ENCODE results near the gene MAPRE2.

Gene MAPRE2

DNA sequence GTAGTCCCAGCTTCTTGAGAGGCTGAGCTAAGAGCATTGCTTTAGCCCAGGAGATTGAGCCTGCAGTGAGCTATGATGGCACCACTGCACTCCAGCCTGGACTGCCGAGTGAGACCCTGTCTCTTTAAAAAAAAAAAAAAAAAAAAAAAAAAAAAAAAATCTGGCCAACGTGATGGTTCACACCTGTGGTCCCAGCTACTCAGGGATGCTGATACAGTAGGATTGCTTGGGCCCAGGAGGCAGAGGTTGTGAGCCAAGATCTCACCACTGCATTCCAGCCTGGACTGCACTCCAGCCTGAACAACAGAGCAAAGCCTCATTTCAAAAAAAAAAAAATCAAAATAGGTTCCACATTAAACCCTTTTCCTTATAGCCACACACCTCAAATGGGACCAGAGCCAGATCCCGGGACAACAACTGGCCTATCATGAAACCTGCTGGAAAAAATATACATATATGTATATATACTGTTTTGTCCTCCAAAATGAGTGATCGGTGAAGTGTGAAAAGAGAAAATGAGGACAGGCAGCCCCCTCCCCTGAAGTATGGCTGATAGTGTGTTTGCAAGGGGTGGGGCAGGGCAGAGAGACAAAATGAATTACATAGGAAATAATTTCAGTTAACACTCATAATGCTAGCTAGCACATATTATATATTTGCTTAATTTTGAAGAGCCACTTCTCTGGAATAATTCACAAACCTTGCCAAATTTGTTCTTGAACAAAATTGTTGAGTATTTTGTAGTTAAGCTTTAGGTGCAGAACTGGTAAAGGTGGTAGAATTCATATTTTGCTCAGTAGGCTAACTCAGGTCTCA lies 22.9 kb downstream of the MAPRE2 start:
- no peak for DNase-seq

DNA sequence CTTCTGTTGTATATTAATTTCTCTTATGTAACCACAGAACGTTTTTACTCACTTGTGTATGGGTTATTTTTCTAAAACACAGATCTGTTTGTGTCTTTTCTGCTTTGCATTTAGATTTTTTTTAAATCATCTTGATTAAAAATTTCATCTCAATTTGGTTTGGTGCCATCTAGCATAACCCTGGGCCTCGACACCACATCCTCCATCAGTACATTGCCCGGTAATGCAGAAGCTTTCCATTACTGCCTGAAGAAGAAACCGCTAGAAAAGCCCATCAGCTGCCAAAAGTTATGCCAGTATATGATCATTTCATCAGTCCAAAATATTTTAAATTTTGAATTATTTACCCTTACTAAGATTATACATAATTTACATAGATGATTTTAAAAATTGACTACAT lies 26.2 kb downstream of the MAPRE2 start:
- DNase-seq: no peak

DNA sequence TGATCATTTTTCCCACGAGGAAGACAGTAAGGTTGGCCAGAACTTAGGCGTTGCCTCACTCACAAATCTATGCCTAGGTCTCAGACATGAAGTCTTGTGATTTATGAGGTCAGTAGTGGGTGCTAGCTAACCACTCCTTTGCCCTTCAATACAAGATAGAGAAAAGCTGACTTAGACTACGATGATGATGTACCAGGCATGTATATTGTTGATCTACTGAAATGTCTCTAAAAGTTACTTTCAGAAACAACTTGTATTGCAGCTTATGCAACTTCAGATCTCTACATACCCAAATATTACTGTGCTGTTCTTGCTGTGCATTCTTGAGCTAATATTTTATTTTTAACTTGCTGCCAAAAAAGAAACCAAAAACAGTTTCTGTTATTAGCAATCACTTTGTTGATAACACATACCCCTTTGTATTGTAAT lies 30.6 kb downstream of the MAPRE2 start:
- DNase-seq: no peak

GRCh38 chr18:35072616-35073015 lies 31.4 kb downstream of the MAPRE2 start:
- DNase-seq: no peak

- DNase-seq: no peak
These were observed 32.2 kb downstream of the MAPRE2 start for GRCh38 chr18:35073186-35074105.

- DNase-seq: no peak
These were observed 33.4 kb downstream of the MAPRE2 start for GRCh38 chr18:35074581-35074980.

GRCh38 chr18:35075132-35075531 lies 33.9 kb downstream of the MAPRE2 start:
- DNase-seq: no peak

GRCh38 chr18:35076135-35076924 lies 35.1 kb downstream of the MAPRE2 start:
- no peak for DNase-seq

GRCh38 chr18:35077937-35078336 lies 36.7 kb downstream of the MAPRE2 start:
- DNase-seq: no peak

DNA sequence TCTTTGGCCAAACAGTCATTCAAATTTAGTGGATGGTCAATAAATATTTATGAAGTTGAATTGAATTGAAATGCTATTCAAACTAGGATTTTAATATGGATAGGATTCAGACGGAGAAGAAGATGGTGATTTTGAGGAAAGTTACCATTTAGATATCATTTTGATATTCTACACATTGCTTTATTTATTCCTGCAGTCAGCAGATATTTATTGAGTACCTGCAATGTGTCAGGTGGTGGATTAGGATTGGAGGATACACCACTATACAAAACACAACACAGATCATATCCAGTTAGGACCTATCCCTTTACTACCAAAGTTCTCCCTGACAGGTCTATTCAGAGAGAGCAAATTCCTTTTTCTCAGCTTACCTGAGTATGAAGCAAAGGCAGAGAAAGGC lies 38.8 kb downstream of the MAPRE2 start:
- DNase-seq: no peak

DNA sequence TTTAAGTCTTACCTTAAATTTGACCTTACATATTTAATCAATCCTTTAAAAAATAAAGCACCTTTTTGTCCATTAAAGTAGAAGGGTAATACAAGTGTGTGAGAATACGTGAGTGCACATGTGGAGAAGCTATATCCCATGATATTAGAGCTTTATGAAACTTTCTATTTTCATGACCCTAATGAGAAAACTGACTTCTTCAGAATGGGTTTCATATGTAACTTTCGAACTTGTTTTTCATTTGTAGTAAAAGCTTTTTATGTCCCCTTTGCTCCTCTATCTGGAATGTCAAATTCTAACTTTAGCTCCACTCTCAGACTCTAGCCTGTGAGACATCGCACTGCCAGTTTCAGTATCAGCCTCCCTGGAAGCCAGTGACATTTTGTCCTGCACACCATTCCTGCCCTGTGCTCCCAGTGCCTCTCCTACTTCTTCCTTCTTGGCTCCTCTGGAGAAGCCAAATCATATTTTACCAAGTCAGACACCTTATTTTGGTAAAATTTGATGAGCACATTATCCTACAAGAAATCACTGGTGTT lies 42.0 kb downstream of the MAPRE2 start:
- DNase-seq: no peak

DNA sequence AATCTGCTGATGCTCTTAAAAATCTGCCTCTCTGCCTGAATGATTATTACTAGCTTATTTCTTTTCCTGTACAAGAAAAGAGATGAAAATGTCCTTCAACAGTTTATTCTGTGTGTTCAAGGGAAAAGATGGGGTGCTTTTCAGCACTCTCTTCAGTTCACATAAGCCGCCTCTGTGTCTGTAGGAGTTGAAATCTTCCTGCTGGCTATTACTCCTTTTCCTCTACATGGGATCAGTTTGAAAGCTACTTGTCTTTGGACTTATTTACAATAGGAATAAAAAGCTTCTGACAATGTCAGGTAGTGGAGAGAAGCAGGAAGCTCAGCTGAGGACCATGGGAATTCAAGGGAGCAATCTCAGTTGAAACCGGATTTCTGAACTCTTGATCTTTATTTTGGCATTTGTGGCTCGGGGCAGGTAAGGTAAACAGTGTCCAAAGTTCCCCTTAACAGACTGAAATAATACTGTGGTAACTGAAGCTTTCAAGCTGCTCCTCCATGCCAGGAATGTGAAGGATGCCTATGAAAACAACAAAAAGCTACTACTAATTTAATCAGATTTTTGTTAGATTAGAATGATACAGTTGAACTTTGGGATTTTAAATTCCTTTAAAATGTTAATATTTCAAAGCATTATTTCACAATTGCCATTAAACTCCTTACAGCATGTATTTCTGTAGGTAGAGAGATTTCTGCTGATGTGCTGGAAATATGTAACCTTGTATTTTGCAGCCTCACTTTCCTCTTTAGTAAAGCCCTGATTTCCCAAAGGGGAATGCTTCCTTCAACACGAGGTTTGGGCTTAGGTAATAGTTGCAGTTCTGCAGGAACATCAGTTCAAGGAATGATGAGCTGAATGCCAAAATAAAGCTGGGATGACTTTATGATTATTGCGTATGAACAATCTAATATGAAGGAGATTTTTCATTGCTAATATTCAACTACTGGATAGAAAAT lies 43.6 kb downstream of the MAPRE2 start:
- DNase-seq: no peak

- no peak for DNase-seq
These were observed 44.5 kb downstream of the MAPRE2 start for GRCh38 chr18:35085450-35086380.

GRCh38 chr18:35086704-35087103 lies 45.5 kb downstream of the MAPRE2 start:
- DNase-seq: no peak

DNA sequence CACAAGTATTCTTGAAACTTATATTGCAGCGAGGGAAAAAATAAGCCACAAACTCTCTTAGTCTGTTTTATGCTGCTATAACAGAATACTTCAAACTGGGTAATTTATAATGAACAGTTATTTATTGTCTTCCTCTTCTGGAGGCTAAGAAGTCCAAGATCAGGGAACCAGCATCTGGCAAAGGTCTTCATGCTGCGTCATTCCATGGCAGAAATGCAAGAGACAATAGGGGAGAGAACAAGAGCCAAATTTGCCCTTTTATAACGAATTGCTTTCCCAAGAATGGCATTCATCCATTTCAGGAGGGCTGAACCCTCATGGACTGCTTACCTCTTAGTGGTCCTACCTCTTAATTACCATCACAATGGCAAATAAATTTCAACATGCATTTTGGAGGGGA lies 46.5 kb downstream of the MAPRE2 start:
- no peak for DNase-seq

- no peak for DNase-seq
These were observed 47.7 kb downstream of the MAPRE2 start for GRCh38 chr18:35088921-35089320.

DNA sequence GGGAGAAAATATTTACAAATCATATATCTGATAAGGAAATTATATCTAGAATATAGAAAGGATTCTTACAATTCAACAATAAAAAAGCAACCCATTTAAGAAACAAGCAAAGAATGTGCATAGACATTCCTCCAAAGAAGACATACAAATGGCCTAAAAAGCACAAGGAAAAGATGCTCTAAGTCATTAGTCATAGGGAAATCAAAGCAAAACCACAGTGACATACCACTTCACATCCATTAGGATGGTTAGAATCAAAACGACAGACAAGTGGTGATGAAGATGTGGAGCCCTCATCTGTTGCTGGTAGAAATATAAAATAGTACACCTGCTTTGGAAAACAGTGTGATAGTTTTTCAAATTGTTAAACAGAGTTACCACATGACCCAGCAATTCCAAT lies 48.2 kb downstream of the MAPRE2 start:
- DNase-seq: no peak

DNA sequence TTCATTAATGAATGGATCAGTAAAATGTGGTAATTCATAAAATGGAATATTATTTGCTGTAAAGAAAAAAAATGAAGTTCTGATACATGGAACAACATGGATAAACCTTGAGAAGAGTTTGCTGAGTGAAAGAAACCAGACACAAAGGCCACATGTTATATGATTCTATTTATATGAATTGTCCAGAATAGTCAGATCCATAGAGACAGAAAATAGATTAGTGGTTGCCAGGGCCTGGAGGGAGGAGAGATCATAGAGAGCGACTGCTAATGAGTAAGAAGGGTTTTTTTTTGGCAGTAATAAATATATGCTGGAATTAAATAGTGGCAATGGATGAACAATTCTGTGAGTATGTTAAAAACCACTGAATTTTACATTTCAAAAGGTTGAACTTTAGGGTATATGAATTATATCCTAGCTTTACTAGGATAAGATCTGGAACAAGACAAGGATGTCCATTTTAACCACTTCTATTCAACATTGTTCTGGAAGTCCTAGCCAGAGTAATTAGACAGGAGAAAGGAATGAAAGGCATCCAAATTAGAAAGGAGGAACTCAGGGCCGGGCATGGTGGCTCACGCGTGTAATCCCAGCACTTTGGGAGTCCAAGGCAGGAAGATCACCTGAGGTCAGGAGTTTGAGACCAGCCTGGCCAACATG lies 48.8 kb downstream of the MAPRE2 start:
- DNase-seq: no peak

- no peak for DNase-seq
These were observed 50.6 kb downstream of the MAPRE2 start for GRCh38 chr18:35091841-35092240.

Measured in NCI-H774 (cell line).